ENCODE results near the gene GSG1L.

The GSG1L gene

DNA sequence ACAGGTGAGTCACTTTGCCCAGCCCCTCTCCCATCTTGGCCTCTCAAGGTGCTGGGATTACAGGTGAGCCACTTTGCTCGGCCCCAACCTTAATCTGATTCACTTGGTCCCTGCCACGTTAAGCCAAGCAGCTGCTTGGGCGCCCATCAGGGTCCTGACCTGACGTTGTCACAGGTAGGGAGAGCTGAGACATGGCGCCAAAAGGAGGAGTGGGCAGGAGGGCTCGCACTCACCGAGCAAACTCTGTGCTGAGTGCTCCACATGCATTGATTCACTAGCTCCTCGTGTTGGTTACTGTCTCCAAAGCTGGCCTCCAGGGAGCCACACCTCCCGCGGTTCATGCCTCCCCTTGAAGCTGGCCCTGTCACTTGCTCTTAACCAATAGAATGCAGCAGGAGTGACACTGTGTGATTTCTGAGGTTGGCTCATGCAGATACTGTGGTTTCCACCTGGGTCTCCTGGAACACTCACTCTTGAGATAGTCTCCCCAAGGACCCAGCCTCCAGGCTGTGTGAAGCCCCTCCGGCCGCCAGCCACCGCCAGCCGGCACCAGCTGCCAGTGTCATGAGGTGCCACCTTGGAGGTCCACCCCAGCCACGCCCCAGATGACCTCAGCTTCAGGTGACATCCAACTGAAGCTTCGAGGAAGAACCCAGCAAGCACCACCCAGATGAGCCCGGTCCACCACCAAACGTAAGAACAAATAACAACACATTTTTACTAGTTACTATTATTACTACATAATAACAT, 223.0 kb downstream of the GSG1L start:
- DNase-seq: no peak

DNA sequence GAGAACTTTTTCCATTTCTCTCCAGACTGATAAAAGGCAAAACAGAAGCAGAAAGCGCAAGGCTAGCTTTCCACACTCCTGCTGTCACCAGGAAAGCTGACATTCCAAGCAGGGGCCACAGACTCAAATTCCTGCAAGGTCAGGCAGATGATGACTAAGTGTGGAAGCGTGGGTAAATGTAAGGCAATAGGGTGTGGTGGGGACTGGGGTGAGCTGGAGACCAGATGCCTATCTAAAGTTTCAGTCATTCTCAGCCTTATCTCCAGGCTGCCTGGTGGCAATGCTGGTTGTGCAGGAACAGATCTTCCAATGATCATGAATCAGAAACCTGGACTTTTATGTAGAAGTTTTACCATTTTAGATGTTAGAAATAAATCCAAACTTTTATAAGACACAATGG, 224.1 kb downstream of the GSG1L start:
- DNase-seq: no peak

DNA sequence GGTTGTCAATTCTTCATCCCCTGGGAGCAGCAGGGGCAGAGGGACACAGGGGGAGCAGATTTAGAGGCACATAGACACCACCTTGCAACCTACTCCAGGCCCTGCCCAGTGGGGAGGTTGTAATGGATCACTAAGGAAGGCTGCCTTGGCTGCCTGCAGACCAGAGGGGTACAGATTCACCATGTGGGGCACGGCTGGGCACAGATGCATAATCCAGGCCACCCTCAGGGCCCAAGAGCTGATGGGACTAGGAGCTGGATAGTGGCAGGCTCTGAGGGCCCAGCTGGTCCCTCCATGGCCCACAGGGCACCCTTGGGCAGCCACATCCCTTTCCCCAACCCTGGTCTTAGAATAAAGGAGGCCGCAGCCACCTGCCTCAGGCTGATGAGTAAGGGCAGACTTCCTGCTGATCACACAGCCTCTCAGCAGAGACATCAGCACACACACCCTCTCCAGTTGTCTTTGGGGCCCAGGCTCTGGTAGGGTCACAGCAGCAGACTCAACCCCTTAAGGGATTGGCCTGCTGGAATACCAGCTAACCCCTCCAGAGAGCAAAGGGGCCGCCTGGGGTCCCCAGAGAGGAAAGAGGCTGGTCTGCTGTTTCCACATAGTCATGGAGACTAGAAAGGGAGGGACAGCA, 224.9 kb downstream of the GSG1L start:
- DNase-seq: no peak

- DNase-seq: no peak
These were observed 233.5 kb downstream of the GSG1L start for GRCh38 chr16:27829975-27830374.

GRCh38 chr16:27828671-27829070, 234.8 kb downstream of the GSG1L start:
- no peak for DNase-seq

- no peak for DNase-seq
These were observed 235.7 kb downstream of the GSG1L start for GRCh38 chr16:27827765-27828164.

DNA sequence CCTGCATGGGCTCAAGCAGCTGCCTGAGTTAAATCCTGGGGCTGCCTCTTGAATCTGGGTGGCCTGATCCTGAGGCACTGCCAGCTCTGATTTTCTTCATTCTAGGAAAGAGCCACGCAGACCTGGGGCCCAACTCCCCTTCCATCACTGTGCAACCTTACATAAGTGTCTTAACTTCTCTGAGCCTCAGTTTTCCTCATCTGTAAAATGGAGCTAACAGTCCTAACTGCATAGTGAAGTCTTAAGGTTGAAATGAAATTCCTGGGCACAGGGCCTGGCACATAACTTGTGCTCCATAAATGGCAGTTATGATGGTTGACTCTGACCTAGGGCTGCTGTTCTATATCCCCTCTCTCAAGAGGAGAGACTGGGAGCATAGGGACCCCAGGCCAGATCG, 236.6 kb downstream of the GSG1L start:
- no peak for DNase-seq

- DNase-seq: no peak
These were observed 237.2 kb downstream of the GSG1L start for GRCh38 chr16:27826081-27826892.

DNA sequence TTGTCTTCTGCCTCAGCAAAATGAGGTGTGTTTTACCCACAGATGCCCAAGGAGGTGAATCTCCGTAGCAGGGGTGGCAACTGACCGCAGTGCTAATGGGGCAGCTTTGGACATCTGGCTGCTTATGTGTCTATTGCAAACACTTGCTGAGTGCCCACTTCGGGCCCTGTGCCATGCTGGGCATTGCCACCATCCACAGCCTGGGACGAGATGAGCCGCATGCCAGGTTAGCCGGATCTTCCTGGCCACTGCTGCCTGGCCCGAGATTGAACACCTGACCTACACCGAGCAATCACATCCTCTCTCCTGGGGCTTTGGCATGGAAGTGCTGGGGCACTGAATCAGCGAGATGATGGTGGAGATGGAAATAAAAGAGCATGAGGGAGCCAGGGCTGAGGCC, 238.7 kb downstream of the GSG1L start:
- no peak for DNase-seq

DNA sequence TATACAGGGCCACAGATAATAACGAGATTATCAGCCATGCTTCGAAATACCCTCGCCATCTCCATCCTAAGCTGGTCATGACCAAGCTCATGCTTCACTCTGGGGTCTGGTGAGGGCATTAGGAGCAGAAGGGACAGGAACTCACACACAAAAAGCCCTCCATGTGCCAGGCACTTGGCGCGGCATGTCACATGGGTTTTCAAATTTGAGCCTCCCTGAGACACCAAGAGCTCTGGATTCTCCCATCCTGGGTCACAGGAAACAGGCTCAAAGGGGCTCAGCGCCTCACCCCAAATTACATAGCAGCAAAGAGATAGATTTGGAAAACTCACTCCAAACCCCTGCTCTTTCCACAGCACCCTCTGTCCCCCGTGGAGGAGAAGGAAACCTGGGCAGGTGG, 239.5 kb downstream of the GSG1L start:
- DNase-seq: no peak

DNA sequence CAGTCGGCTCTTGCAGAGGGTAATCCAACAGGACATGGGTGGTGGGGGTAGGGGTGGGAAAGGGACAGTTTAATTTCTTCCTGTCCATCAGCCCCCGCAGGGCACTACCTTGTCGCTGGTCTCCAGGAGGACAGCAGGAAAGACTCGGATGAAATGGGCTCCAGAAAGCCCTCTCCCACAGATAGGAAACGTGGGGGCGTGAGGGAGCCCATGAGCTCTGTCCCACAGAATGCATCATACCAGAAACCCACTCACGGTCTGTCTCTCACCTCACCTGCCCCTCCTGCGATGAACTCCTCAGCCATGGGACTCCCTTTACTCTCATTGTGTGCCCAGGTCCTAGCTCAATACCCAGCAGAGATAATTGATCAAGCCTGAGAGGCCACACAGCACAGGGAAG, 240.1 kb downstream of the GSG1L start:
- no peak for DNase-seq

DNA sequence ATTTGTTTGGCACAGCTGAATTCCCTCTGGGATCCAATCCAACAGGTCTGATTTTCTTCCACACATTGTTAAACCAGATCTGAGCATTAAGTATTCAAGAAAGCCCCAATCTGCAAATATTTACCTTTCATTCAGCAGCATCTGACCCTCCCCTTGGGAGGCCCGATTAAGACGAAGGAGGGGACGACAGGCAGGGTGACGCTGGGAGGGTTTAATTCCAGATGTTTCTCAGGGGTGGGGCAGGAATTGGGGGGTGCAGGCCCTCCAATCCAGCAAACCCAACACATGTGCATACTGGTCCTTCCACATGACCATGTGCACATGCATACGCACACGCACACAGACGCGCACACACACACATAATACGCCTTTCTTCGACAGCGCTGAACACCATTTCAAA, 240.5 kb downstream of the GSG1L start:
- DNase-seq: no peak

DNA sequence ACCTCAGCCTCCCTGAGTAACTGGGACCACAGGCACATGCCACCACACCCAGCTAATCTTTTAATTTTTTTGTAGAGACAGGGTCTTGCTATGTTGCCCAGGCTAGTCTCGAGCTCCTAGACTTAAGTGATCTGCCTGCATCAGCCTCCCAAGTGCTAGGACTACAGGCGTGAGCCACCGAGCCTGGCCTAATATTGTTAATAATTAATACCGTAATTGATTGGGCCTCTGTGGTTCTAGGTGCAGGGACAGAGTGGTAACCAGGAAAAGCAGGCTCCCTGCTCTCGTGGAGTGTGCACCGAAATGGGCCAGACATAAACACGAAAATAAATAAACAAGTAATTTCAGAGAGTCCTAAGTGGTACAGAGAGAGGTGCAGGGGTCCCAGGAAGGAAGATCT, 241.0 kb downstream of the GSG1L start:
- no peak for DNase-seq

- no peak for DNase-seq
These were observed 242.7 kb downstream of the GSG1L start for GRCh38 chr16:27820646-27821345.

- DNase-seq: no peak
These were observed 243.5 kb downstream of the GSG1L start for GRCh38 chr16:27819881-27820610.

DNA sequence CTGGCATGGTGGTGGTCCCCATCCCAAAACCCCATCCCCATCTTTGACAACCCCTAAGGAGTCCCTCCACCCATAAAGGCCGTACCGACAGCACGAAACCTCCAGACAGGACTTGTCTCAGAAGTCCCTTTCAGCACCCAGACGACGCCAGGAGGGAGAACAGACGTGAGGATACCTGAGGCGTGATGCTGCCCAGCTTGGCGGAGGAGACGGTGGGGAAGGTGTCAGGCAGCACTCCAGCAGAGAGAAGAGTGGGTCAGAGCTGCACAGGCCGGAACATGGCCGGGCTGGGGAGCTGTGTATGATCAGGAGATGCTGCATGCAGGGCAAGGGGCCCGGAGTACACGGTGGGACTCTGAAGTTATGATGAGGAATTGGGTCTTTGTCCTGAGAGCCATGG, 244.2 kb downstream of the GSG1L start:
- no peak for DNase-seq

DNA sequence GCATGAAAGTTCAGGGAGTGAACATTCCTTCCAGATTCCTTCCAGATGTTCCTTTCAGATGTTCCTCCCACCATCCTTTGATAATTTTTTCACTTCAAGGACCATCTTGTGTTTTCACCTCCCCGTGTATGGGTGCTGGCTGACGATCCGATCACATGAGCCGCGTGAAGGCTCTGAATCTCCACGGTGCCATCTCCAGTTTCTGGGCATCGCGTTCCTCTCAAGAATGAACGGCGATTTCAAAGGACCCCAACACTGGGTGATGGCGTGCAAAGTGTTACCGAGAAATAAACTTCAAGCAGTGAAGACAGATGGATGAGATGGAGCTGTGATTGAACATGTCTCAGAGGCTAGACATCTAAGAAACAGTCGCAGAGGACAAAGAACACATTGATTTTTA, 245.3 kb downstream of the GSG1L start:
- no peak for DNase-seq

- no peak for DNase-seq
These were observed 246.5 kb downstream of the GSG1L start for GRCh38 chr16:27817038-27817437.

- DNase-seq: no peak
These were observed 247.0 kb downstream of the GSG1L start for GRCh38 chr16:27816561-27816960.

- DNase-seq: no peak
These were observed 249.9 kb downstream of the GSG1L start for GRCh38 chr16:27813591-27813990.

DNA sequence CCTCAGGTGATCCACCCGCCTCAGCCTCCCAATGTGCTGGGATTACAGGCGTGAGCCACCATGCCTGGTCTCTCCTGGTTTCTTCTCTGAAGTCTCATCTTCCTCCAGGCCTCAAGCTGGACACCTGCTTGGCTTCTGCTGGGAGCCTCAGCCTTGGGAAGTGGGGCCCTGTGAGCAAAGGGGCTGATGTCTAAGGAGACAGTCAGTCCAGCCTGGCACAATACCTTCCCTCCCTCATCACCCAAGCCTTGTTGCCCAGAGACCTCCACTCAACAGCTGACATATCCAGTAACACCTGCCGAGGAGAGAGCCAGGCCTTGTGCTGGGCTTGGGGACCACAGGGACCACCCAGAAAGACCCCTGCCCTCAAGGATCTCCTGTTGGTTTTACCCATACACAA, 251.6 kb downstream of the GSG1L start:
- DNase-seq: no peak

DNA sequence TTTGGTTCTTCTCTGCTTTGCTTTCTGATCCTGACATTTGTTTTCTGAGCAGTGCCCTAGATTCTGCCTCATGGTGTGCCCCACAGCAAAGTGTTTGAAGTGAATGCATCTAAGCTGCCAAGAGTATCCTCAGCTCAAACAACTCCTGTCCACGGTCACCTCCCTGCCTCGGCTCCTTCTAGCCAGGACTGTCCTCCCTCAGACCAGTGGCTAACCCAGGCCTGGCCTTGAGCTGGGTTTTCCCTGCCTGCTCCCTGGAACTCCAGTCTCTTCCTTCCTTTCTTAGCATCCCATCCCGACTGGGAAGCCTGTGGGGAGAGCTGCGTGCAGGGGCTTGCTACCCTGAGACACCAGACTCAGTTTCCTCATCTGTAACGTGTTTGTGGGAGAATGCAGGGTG, 256.5 kb downstream of the GSG1L start:
- DNase-seq: no peak

GRCh38 chr16:27806388-27806787, 257.1 kb downstream of the GSG1L start:
- DNase-seq: no peak
